ENCODE results near the gene LRRK1. TPM values are rescaled to one million over a fixed set of nuclear protein-coding genes. Genes with fewer than 3 reads are reported as not detected.

The LRRK1 gene
- total RNA-seq, 1 donor from 2014 or later, result 4.2 TPM

DNA sequence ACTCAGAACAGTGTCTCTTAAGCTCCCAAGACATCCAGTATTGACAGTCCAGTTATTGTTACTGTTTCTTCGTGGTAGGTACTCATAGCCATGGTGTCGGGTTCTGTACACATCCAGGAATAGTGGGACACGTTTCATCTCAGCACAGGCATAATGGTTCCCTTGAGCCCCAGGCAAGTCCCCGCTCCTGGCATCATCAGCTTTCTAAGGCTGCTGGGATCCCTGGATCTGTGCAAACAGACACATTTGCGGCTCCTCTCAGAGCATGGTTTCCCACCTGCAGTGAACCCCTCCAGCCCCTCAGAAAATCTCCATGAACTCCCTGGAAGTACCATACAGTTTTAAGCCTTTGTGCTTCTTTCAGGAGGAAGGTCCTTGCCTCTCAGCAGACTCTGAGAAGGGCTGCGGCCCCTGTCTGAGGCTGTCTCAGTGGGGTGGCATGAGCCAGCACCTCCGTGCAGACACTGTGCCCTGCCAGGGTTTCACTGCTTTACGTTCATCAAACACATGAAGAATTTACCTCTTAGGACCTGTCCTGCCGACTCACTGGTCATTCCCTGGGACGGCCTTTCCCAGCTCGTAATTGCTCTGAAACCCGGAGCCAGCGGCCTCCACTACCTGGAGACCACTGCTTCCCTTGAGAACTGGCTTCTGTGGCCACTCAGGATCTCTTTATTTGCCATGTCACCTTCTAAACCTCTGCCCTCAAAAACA is 124.9 kb downstream of the LRRK1 start:
- H3K27me3 ChIP-seq (ENCODE audit: control insufficient read depth, insufficient read depth, low read length), result no peaks in the 10 kb centered on the region
- FAIRE-seq (no peak), DNase-seq (ENCODE audit: low read depth) (no peak)
- no peak overlapping the region for H3K4me3 ChIP-seq (ENCODE audit: low read depth, low read length)
- peaks cover 6% of the 10 kb centered on the region for H3K36me3 ChIP-seq (ENCODE audit: control insufficient read depth, insufficient read depth, low read length)
- TF ChIP-seq, protein P1, sequence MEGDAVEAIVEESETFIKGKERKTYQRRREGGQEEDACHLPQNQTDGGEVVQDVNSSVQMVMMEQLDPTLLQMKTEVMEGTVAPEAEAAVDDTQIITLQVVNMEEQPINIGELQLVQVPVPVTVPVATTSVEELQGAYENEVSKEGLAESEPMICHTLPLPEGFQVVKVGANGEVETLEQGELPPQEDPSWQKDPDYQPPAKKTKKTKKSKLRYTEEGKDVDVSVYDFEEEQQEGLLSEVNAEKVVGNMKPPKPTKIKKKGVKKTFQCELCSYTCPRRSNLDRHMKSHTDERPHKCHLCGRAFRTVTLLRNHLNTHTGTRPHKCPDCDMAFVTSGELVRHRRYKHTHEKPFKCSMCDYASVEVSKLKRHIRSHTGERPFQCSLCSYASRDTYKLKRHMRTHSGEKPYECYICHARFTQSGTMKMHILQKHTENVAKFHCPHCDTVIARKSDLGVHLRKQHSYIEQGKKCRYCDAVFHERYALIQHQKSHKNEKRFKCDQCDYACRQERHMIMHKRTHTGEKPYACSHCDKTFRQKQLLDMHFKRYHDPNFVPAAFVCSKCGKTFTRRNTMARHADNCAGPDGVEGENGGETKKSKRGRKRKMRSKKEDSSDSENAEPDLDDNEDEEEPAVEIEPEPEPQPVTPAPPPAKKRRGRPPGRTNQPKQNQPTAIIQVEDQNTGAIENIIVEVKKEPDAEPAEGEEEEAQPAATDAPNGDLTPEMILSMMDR (IDR thresholded peaks at IDR 0.05; ENCODE audit: insufficient read depth, low read length, severe bottlenecking), result no peak

DNA sequence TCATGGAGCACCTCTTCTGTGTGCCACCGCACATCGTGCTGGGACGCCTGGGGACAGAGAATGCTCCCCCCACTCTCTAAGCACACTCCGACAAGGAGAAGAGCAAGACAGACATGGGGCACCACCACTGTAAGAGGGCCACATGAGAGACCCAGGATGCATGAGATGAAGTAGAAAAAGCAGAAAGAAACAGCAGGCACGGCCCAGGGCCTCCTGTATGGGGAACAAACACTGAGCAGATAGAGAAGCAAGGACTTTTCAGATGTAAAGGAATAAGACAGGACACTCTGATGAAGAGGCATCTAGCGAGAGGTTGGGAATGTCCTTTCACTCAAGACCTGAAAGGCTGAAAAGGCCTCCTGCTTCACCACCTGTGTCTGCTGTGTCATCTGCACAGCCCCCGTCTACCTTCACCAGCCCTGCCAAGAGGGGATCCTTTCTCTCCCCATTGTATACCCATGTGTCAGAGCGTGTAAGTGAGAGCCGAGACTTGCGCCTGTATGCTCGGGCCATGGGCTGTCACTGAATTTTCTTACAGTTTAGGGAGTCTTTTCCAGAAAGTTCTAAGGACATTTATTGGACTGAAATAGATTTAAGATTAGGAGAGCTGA is 125.6 kb downstream of the LRRK1 start:
- Histone ChIP-seq H3K4me3 (ENCODE audit: low read depth, low read length) (no peak overlapping the region), H3K27me3 (ENCODE audit: control insufficient read depth, insufficient read depth, low read length) (no peaks in the 10 kb centered on the region), H3K36me3 (ENCODE audit: control insufficient read depth, insufficient read depth, low read length) (peaks cover 6% of the 10 kb centered on the region)
- TF ChIP-seq, protein P1 (IDR thresholded peaks at IDR 0.05; ENCODE audit: insufficient read depth, low read length, severe bottlenecking), result no peak
- no peak for FAIRE-seq
- no peak for DNase-seq (ENCODE audit: low read depth)

DNA sequence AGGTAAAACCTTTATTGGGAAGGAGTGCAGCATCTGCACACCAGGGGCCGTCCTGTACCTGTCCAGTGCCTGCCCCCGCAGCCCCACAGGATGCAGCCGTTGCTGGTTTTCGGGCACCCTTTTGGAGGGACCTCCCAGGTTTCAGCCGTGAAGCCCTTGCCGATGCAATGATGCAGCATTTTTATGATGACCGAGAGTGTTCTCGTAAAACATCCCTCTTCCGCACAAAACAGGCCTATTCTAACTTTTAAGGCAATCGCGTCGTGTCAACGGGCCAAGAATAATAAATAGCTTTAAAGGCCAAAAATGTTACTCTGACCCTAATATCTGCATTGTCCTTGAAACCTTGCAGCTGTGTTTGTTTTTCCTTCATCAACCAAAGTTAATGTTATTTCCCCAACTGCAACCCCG is 126.1 kb downstream of the LRRK1 start:
- H3K27me3 ChIP-seq (ENCODE audit: control insufficient read depth, insufficient read depth, low read length), result no peaks in the 10 kb centered on the region
- H3K36me3 ChIP-seq (ENCODE audit: control insufficient read depth, insufficient read depth, low read length), result peaks cover 6% of the 10 kb centered on the region
- no peak for FAIRE-seq
- TF ChIP-seq, protein P1 (IDR thresholded peaks at IDR 0.05; ENCODE audit: insufficient read depth, low read length, severe bottlenecking), result no peak
- no peak for DNase-seq (ENCODE audit: low read depth)
- H3K4me3 ChIP-seq (ENCODE audit: low read depth, low read length), result no peak overlapping the region

DNA sequence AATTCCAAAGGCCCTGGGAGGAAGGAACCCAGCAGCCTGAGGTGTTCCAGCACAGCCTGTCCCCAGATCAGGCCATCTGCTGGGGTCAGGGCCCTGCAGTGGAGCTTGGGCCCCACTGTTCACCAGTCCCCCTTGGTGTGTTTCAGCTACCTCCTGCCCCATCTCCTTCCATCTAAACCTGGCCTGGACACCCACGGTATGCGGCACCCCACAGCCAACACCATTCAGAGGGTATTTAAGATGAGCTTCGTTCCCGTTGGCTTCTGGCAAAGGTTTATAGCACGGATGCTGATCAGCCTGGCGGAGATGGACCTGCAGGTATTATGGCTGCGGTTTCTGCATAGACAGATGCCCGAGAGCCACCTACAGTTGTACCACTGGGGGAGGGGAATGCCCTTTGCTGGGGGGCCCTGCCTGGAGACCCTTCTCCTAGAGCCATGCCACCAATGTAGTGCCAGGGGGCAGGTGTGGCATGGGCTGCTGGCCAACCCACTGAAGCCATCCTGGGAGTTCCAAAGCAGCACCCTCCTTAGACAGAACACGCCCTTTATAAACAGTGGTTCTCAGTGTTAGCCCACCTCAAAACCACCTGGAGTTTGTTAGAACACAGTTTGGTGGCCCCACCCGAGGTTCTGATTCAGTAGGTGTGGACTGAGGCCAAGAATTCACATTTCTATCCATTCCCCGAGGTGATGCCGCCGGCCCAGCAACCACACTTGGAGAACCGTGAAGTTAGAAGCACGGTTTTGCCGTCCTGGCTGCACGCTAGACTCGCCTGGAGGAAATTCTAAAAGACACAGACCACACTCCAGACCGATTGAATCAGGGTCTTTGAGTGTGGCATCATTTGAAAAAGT is 126.9 kb downstream of the LRRK1 start:
- FAIRE-seq (no peak), DNase-seq (ENCODE audit: low read depth) (no peak)
- TF ChIP-seq, protein P1 (IDR thresholded peaks at IDR 0.05; ENCODE audit: insufficient read depth, low read length, severe bottlenecking), result no peak
- no peak overlapping the region for H3K4me3 ChIP-seq (ENCODE audit: low read depth, low read length)
- H3K36me3 ChIP-seq (ENCODE audit: control insufficient read depth, insufficient read depth, low read length), result peaks cover 6% of the 10 kb centered on the region
- no peaks in the 10 kb centered on the region for H3K27me3 ChIP-seq (ENCODE audit: control insufficient read depth, insufficient read depth, low read length)

DNA sequence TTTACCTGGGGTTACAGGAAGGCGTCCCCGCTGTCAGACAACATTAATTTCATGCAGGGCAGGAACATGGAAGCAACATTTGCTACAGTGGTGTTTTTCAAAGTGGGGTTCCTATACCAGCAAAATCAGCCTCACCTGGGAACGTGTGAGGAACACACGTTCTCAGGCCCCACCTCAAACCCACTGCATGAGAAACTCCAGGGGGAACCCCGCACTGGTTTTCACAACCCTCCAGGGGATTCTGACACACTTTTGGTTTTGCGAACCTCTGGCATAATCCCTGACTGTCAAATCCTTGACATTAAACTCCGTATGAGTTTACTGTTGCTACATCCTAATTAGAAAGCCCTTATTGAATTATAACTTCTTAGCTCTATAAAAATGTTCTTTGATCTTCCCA is 127.7 kb downstream of the LRRK1 start:
- no peak for FAIRE-seq
- TF ChIP-seq, protein P1 (IDR thresholded peaks at IDR 0.05; ENCODE audit: insufficient read depth, low read length, severe bottlenecking), result no peak
- Histone ChIP-seq H3K4me3 (ENCODE audit: low read depth, low read length) (no peak overlapping the region), H3K36me3 (ENCODE audit: control insufficient read depth, insufficient read depth, low read length) (peaks cover 8% of the 10 kb centered on the region), H3K27me3 (ENCODE audit: control insufficient read depth, insufficient read depth, low read length) (no peaks in the 10 kb centered on the region)
- no peak for DNase-seq (ENCODE audit: low read depth)

Measured in bronchial epithelial cell (primary cell).